HEK293 (cell line): ENCODE measurements around the gene R3HDM4.

Experiments
- CTCF ChIA-PET: fragments of 350-600 bp; formaldehyde crosslinking; extraction: SDS; loops from one replicate; lab custom pipeline; 2021; ENCODE audit warnings: antibody characterized with exemption; lab: Yijun Ruan, JAX
- POLR2A ChIA-PET: fragments of 300-600 bp; formaldehyde crosslinking; extraction: SDS; loops from one replicate; lab custom pipeline; 2020; ENCODE audit warnings: antibody characterized with exemption, inconsistent platforms; lab: Yijun Ruan, JAX
- H3K27ac ChIP-seq: fragments of 200-500 bp; sonication (Bioruptor generic); 2 replicates; pipeline ENCODE4 v1.5.1; 2014; ENCODE audit warnings: low read depth, low read length, control low read depth, inconsistent platforms; ENCODE audit errors: extremely low read depth
- H3K36me3 ChIP-seq, 2 experiments: fragments of 200-500 bp in 1 of 2; sonication (Bioruptor generic) in 1 of 2; 1 replicate in 1 of 2; 2 replicates in 1 of 2; pipeline ENCODE4 v1.5.1; 2014 to 2017; ENCODE audit warnings: inconsistent platforms in 2 of 2, low read length in 2 of 2; ENCODE audit not compliant: control insufficient read depth in 2 of 2, insufficient read depth in 1 of 2
- H3K4me1 ChIP-seq: fragments of 200-500 bp; sonication (Bioruptor generic); 2 replicates; pipeline ENCODE4 v1.5.1; 2014; ENCODE audit warnings: mild to moderate bottlenecking, low read length, inconsistent platforms; ENCODE audit not compliant: control insufficient read depth, insufficient read depth
- H3K4me3 ChIP-seq: 2 replicates; pipeline ENCODE4 v1.5.1; 2011; ENCODE audit warnings: low read depth, mild to moderate bottlenecking, control low read depth, low read length, moderate library complexity
- H3K9me3 ChIP-seq: fragments of 200-500 bp; sonication (Bioruptor generic); 2 replicates; pipeline ENCODE4 v1.5.1; 2014; ENCODE audit warnings: low read depth, low read length, inconsistent platforms; ENCODE audit not compliant: control insufficient read depth, insufficient read depth
- GLIS2 ChIP-seq: fragments of 450-650 bp; formaldehyde crosslinking; IDR thresholded peaks from 2 replicates; pipeline ENCODE4 v1.5.1; 2016; ENCODE audit warnings: missing biosample characterization, missing genetic modification characterization
- HOXA7 ChIP-seq: sonication (generic); formaldehyde crosslinking; IDR thresholded peaks from 2 replicates; pipeline ENCODE4 v1.8.1; 2022; ENCODE audit warnings: missing genetic modification reagents, borderline replicate concordance
- KLF1 ChIP-seq: fragments of 450-650 bp; formaldehyde crosslinking; IDR thresholded peaks from 2 replicates; pipeline ENCODE4 v1.5.1; 2016; ENCODE audit warnings: missing biosample characterization, missing genetic modification characterization
- KLF8 ChIP-seq: fragments of 450-650 bp; formaldehyde crosslinking; IDR thresholded peaks from 2 replicates; pipeline ENCODE4 v1.5.1; 2016; ENCODE audit warnings: missing biosample characterization, missing genetic modification characterization
- MEIS1 ChIP-seq: sonication (generic); formaldehyde crosslinking; IDR thresholded peaks from 2 replicates; pipeline ENCODE4 v1.8.1; 2022; ENCODE audit warnings: missing genetic modification reagents, mild to moderate bottlenecking, borderline replicate concordance
- SCRT1 ChIP-seq: fragments of 450-650 bp; formaldehyde crosslinking; IDR thresholded peaks from 2 replicates; pipeline ENCODE4 v1.5.1; 2016; ENCODE audit warnings: missing biosample characterization, missing genetic modification characterization, borderline replicate concordance
- TRIM28 ChIP-seq: IDR thresholded peaks from 2 replicates; pipeline ENCODE4 v1.6.1; 2011; ENCODE audit warnings: low read length, control low read depth, borderline replicate concordance
- YY1 ChIP-seq: fragments of 450-650 bp; formaldehyde crosslinking; IDR thresholded peaks from 2 replicates; pipeline ENCODE4 v1.5.1; 2018; ENCODE audit warnings: missing biosample characterization, missing genetic modification characterization
- ZBTB1 ChIP-seq: fragments of 450-650 bp; formaldehyde crosslinking; IDR thresholded peaks from 2 replicates; pipeline ENCODE4 v1.5.1; 2016; ENCODE audit warnings: missing biosample characterization, missing genetic modification characterization
- ZBTB21 ChIP-seq: fragments of 450-650 bp; formaldehyde crosslinking; IDR thresholded peaks from 2 replicates; pipeline ENCODE4 v1.5.1; 2017; ENCODE audit warnings: missing biosample characterization, missing genetic modification characterization
- ZNF138 ChIP-seq: fragments of 450-650 bp; formaldehyde crosslinking; IDR thresholded peaks from 2 replicates; pipeline ENCODE4 v1.5.1; 2016; ENCODE audit warnings: missing biosample characterization, missing genetic modification characterization, borderline replicate concordance
- ZNF292 ChIP-seq: fragments of 450-650 bp; formaldehyde crosslinking; IDR thresholded peaks from 2 replicates; pipeline ENCODE4 v1.5.1; 2016; ENCODE audit warnings: low read depth, missing biosample characterization, missing genetic modification characterization, borderline replicate concordance
- ZNF350 ChIP-seq: fragments of 450-650 bp; formaldehyde crosslinking; IDR thresholded peaks from 2 replicates; pipeline ENCODE4 v1.5.0; 2017; ENCODE audit warnings: missing biosample characterization, mild to moderate bottlenecking, missing genetic modification characterization
- ZNF513 ChIP-seq: fragments of 450-650 bp; IDR thresholded peaks from 2 replicates; pipeline ENCODE4 v1.5.1; 2018; ENCODE audit warnings: missing biosample characterization, missing genetic modification characterization
- ZNF600 ChIP-seq: fragments of 450-650 bp; formaldehyde crosslinking; IDR thresholded peaks from 2 replicates; pipeline ENCODE4 v1.5.1; 2016; ENCODE audit warnings: missing biosample characterization, missing genetic modification characterization
- ZSCAN4 ChIP-seq: fragments of 450-650 bp; formaldehyde crosslinking; IDR thresholded peaks from 2 replicates; pipeline ENCODE4 v1.5.1; 2017; ENCODE audit warnings: missing biosample characterization, missing genetic modification characterization

R3HDM4 gene

GRCh38 chr19:942133-942645 lies 29.2 kb upstream of the R3HDM4 start:
- no peak overlapping the region for H3K4me3 ChIP-seq
- H3K9me3 ChIP-seq, result no peaks in the 10 kb centered on the region
- no peak overlapping the region for H3K27ac ChIP-seq
- POLR2A ChIA-PET, result interaction anchor here (0.5 kb wide), 1 partner anchor 24 kb away, joined by 3 read pairs; no protein-coding TSS in a partner anchor
- CTCF ChIA-PET, result interaction anchor here (0.6 kb wide), 1 partner anchor 20 kb away, joined by 4 read pairs; no protein-coding TSS in a partner anchor
- peaks cover 0 to 35% of the 10 kb centered on the region in 2 experiments; a peak in 1 of 3 replicates for H3K36me3 ChIP-seq
- TF ChIP-seq ZNF138 (tag by site-specific recombination), result no peak
- TF ChIP-seq TRIM28, result no peak
- no peak for TF ChIP-seq GLIS2 (tag by site-specific recombination)
- no peak for TF ChIP-seq MEIS1 (CRISPR knock-in tag)
- no peaks in the 10 kb centered on the region for H3K4me1 ChIP-seq

GRCh38 chr19:941292-942132 lies 28.5 kb upstream of the R3HDM4 start:
- H3K27ac ChIP-seq, result no peak overlapping the region
- POLR2A ChIA-PET, result interaction anchor here (0.6 kb wide), 1 partner anchor 25 kb away, joined by 3 read pairs; no protein-coding TSS in a partner anchor
- CTCF ChIA-PET, result interaction anchor here (0.6 kb wide), 1 partner anchor 19 kb away, joined by 4 read pairs; no protein-coding TSS in a partner anchor
- no peaks in the 10 kb centered on the region for H3K4me1 ChIP-seq
- no peaks in the 10 kb centered on the region for H3K9me3 ChIP-seq
- TF ChIP-seq ZBTB21 (tag by site-specific recombination), result no peak
- peak; percentile 53; the same call in 1 of the 2 replicates for TF ChIP-seq ZNF600
- TF ChIP-seq SCRT1 (tag by site-specific recombination), result no peak
- TF ChIP-seq HOXA7 (CRISPR knock-in tag), result no peak
- no peak for TF ChIP-seq ZNF350 (tag by site-specific recombination)
- TF ChIP-seq ZNF513 (tag by site-specific recombination), result no peak
- TF ChIP-seq ZBTB1 (tag by site-specific recombination), result no peak
- no peak for TF ChIP-seq ZNF292
- peak; percentile 58; the same call in 1 of the 2 replicates for TF ChIP-seq ZSCAN4
- TF ChIP-seq KLF8, result 0 out of 2 replicates have a peak, but pooled peaks have one; percentile 29
- H3K36me3 ChIP-seq, result peaks cover 0 to 35% of the 10 kb centered on the region in 2 experiments; a peak in 1 of 3 replicates
- H3K4me3 ChIP-seq, result no peak overlapping the region

- H3K9me3 ChIP-seq, result no peaks in the 10 kb centered on the region
- H3K36me3 ChIP-seq, result peaks cover 0 to 38% of the 10 kb centered on the region in 2 experiments; a peak in 1 of 3 replicates
- no peak overlapping the region for H3K27ac ChIP-seq
- H3K4me3 ChIP-seq, result no peak overlapping the region
- no peaks in the 10 kb centered on the region for H3K4me1 ChIP-seq
- TF ChIP-seq KLF1 (tag by site-specific recombination) (peak; percentile 57), YY1 (tag by site-specific recombination) (no peak)
- POLR2A ChIA-PET, result interaction anchor here (0.6 kb wide), 1 partner anchor 26 kb away, joined by 3 read pairs; no protein-coding TSS in a partner anchor
- CTCF ChIA-PET, result no interaction called here
Observed at GRCh38 chr19:940591-941291, 27.7 kb upstream of the R3HDM4 start.
